SJSA1 (cell line): ENCODE data around the gene TMEM203. TPM values are rescaled to one million over a fixed set of nuclear protein-coding genes. Genes with fewer than 3 reads are reported as not detected.

Source experiments
- DNase-seq, 2 experiments: peaks; one replicate each; pipeline ENCODE4 v3.0.0-alpha.2; 2015 to 2020; ENCODE audit warnings: low spot score in 2 of 2, low read depth in 1 of 2
- H3K27ac ChIP-seq: fragments of 250-450 bp; sonication (Bioruptor Pico); 2 replicates; pipeline ENCODE4 v1.5.1; 2020; ENCODE audit warnings: mild to moderate bottlenecking, moderate library complexity
- H3K27me3 ChIP-seq: fragments of 250-450 bp; sonication (Bioruptor Pico); replicated peaks from 2 replicates; pipeline ENCODE4 v1.5.1; 2020; ENCODE audit warnings: mild to moderate bottlenecking, moderate library complexity
- H3K36me3 ChIP-seq: fragments of 250-450 bp; sonication (Bioruptor Pico); 2 replicates; pipeline ENCODE4 v1.5.1; 2020; ENCODE audit warnings: mild to moderate bottlenecking
- H3K4me1 ChIP-seq: fragments of 250-450 bp; sonication (Bioruptor Pico); replicated peaks from 2 replicates; pipeline ENCODE4 v1.6.1; 2021; ENCODE audit warnings: mild to moderate bottlenecking
- H3K4me3 ChIP-seq: fragments of 250-450 bp; sonication (Bioruptor Pico); 2 replicates; pipeline ENCODE4 v1.5.1; 2020; ENCODE audit warnings: mild to moderate bottlenecking
- H3K9me3 ChIP-seq: fragments of 250-450 bp; sonication (Bioruptor Pico); replicated peaks from 2 replicates; pipeline ENCODE4 v1.5.1; 2020; ENCODE audit warnings: mild to moderate bottlenecking
- total RNA-seq: library from RNA; depleted of rRNA; stranded (reverse); fragments of >200 nt; shearing (Covaris generic); gene quantifications from 2 replicates; pipeline ENCODE4 v1.2.3, GENCODE V29; 2014

The TMEM203 gene
- total RNA-seq, 1 experiment from 2014 or later: 44.5 TPM

GRCh38 chr9:137184881-137185660 is 20.4 kb downstream of the TMEM203 start:
- Histone ChIP-seq H3K27ac (no peak overlapping the region), H3K27me3 (no peaks in the 10 kb centered on the region), H3K4me3 (no peak overlapping the region), H3K36me3 (peaks cover 85% of the 10 kb centered on the region), H3K9me3 (no peaks in the 10 kb centered on the region), H3K4me1 (peaks cover 24% of the 10 kb centered on the region)
- DNase-seq: no peak

GRCh38 chr9:137183980-137184595 is 21.4 kb downstream of the TMEM203 start:
- Histone ChIP-seq H3K36me3 (peaks cover 80% of the 10 kb centered on the region), H3K4me1 (peaks cover 14% of the 10 kb centered on the region), H3K4me3 (no peak overlapping the region), H3K27me3 (no peaks in the 10 kb centered on the region), H3K27ac (no peak overlapping the region), H3K9me3 (no peaks in the 10 kb centered on the region)
- no peak for DNase-seq

GRCh38 chr9:137182836-137183235 is 22.6 kb downstream of the TMEM203 start:
- no peak overlapping the region for H3K27ac ChIP-seq
- peaks cover 22% of the 10 kb centered on the region for H3K4me1 ChIP-seq
- DNase-seq: no peak
- no peaks in the 10 kb centered on the region for H3K9me3 ChIP-seq
- no peak overlapping the region for H3K4me3 ChIP-seq
- peaks cover 73% of the 10 kb centered on the region for H3K36me3 ChIP-seq
- no peaks in the 10 kb centered on the region for H3K27me3 ChIP-seq

GRCh38 chr9:137181680-137182079 is 23.8 kb downstream of the TMEM203 start:
- Histone ChIP-seq H3K36me3 (peaks cover 62% of the 10 kb centered on the region), H3K9me3 (no peaks in the 10 kb centered on the region), H3K4me1 (peaks cover 10% of the 10 kb centered on the region), H3K27ac (no peak overlapping the region), H3K4me3 (no peak overlapping the region), H3K27me3 (no peaks in the 10 kb centered on the region)
- no peak for DNase-seq

- Histone ChIP-seq H3K36me3 (peaks cover 50% of the 10 kb centered on the region), H3K4me3 (no peak overlapping the region), H3K27ac (no peak overlapping the region), H3K9me3 (no peaks in the 10 kb centered on the region), H3K27me3 (no peaks in the 10 kb centered on the region), H3K4me1 (peaks cover 10% of the 10 kb centered on the region)
- no peak for DNase-seq
These were observed 25.0 kb downstream of the TMEM203 start for GRCh38 chr9:137180491-137180890.

GRCh38 chr9:137179761-137180160 is 25.7 kb downstream of the TMEM203 start:
- no peaks in the 10 kb centered on the region for H3K9me3 ChIP-seq
- DNase-seq: no peak
- H3K36me3 ChIP-seq: peaks cover 44% of the 10 kb centered on the region
- no peak overlapping the region for H3K4me3 ChIP-seq
- H3K4me1 ChIP-seq: peaks cover 10% of the 10 kb centered on the region
- no peak overlapping the region for H3K27ac ChIP-seq
- no peaks in the 10 kb centered on the region for H3K27me3 ChIP-seq

GRCh38 chr9:137178939-137179630 is 26.4 kb downstream of the TMEM203 start:
- no peak for DNase-seq
- Histone ChIP-seq H3K27me3 (no peaks in the 10 kb centered on the region), H3K9me3 (no peaks in the 10 kb centered on the region), H3K4me1 (peaks cover 10% of the 10 kb centered on the region), H3K36me3 (peaks cover 44% of the 10 kb centered on the region), H3K4me3 (no peak overlapping the region), H3K27ac (no peak overlapping the region)

GRCh38 chr9:137178201-137178938 is 27.1 kb downstream of the TMEM203 start:
- no peak overlapping the region for H3K27ac ChIP-seq
- H3K9me3 ChIP-seq: no peaks in the 10 kb centered on the region
- H3K4me3 ChIP-seq: no peak overlapping the region
- peaks cover 38% of the 10 kb centered on the region for H3K36me3 ChIP-seq
- no peak for DNase-seq
- no peaks in the 10 kb centered on the region for H3K27me3 ChIP-seq
- H3K4me1 ChIP-seq: peaks cover 10% of the 10 kb centered on the region

- Histone ChIP-seq H3K4me1 (peaks cover 10% of the 10 kb centered on the region), H3K27ac (no peak overlapping the region), H3K4me3 (no peak overlapping the region), H3K9me3 (no peaks in the 10 kb centered on the region), H3K36me3 (peaks cover 22% of the 10 kb centered on the region), H3K27me3 (peaks cover 3% of the 10 kb centered on the region; the same call in 1 of the 2 replicates)
- no peak for DNase-seq
These were observed 28.9 kb downstream of the TMEM203 start for GRCh38 chr9:137176302-137177182.

GRCh38 chr9:137175345-137175961 is 30.0 kb downstream of the TMEM203 start:
- H3K9me3 ChIP-seq: no peaks in the 10 kb centered on the region
- H3K4me3 ChIP-seq: no peak overlapping the region
- peaks cover 13% of the 10 kb centered on the region for H3K36me3 ChIP-seq
- H3K27me3 ChIP-seq: peaks cover 14% of the 10 kb centered on the region
- H3K27ac ChIP-seq: no peak overlapping the region
- peaks cover 10% of the 10 kb centered on the region for H3K4me1 ChIP-seq
- DNase-seq: no peak

- no peak for DNase-seq
- Histone ChIP-seq H3K27ac (no peak overlapping the region), H3K27me3 (peaks cover 20% of the 10 kb centered on the region), H3K4me3 (no peak overlapping the region), H3K4me1 (peaks cover 10% of the 10 kb centered on the region), H3K9me3 (no peaks in the 10 kb centered on the region), H3K36me3 (peaks cover 7% of the 10 kb centered on the region)
These were observed 30.6 kb downstream of the TMEM203 start for GRCh38 chr9:137174722-137175293.
